A549 (cell line): Measurements from ENCODE around the gene TRPV4.
A peak's percentile ranks its signal among the peaks of the same experiment; 100 is the strongest.

Experiments used
- CTCF ChIP-seq: fragments of >200 bp; sonication (Bioruptor Twin); formaldehyde crosslinking; IDR thresholded peaks from 3 replicates; pipeline ENCODE4 v1.5.1; 2016
- FOSL2 ChIP-seq, 2 experiments: fragments of 450-650 bp in 1 of 2; fragments of >200 bp in 1 of 2; sonication (Bioruptor Twin) in 1 of 2; formaldehyde crosslinking; IDR thresholded peaks; 2 replicates each; pipeline versions ENCODE4 v1.5.0 to v1.6.1; 2016 to 2020; ENCODE audit warnings: mild to moderate bottlenecking in 1 of 2, moderate library complexity in 1 of 2
- GATA3 ChIP-seq: IDR thresholded peaks from 2 replicates; pipeline ENCODE4 v1.6.1; 2012; ENCODE audit warnings: borderline replicate concordance
- JUNB ChIP-seq: fragments of >200 bp; sonication (Bioruptor Twin); formaldehyde crosslinking; IDR thresholded peaks from 2 replicates; pipeline ENCODE4 v1.6.1; 2016
- MAFK ChIP-seq: fragments of 450-650 bp; IDR thresholded peaks from 2 replicates; pipeline ENCODE4 v1.6.1; 2014; ENCODE audit not compliant: partially characterized antibody
- PBX3 ChIP-seq: IDR thresholded peaks from 2 replicates; pipeline ENCODE4 v1.6.1; 2012
- POLR2A ChIP-seq: IDR thresholded peaks from 2 replicates; pipeline ENCODE4 v1.6.1; 2012; ENCODE audit warnings: mild to moderate bottlenecking, low read length
- RFX5 ChIP-seq: fragments of 450-650 bp; IDR thresholded peaks from 2 replicates; pipeline ENCODE4 v1.7.1; 2014; ENCODE audit warnings: antibody characterized with exemption, mild to moderate bottlenecking, moderate library complexity
- RNF2 ChIP-seq: fragments of 200-600 bp; sonication (generic); IDR thresholded peaks from 2 replicates; pipeline ENCODE4 v1.6.1; 2016; ENCODE audit warnings: low read depth, mild to moderate bottlenecking, antibody characterized with exemption, moderate library complexity, borderline replicate concordance
- TP53 ChIP-seq: fragments of 250-450 bp; sonication (Bioruptor Pico); IDR thresholded peaks from 2 replicates; pipeline ENCODE4 v1.5.0; 2021; ENCODE audit warnings: mild to moderate bottlenecking, moderate library complexity
- ZFP36 ChIP-seq: fragments of 450-650 bp; IDR thresholded peaks from 2 replicates; pipeline ENCODE4 v1.6.1; 2014; ENCODE audit warnings: borderline replicate concordance; ENCODE audit not compliant: partially characterized antibody
- ZNF302 ChIP-seq: fragments of 250-450 bp; sonication (Bioruptor Pico); IDR thresholded peaks from 2 replicates; pipeline ENCODE4 v1.9.0; 2021; ENCODE audit warnings: inconsistent platforms, mild to moderate bottlenecking, moderate library complexity
- ZSCAN20 ChIP-seq: fragments of 250-450 bp; sonication (Bioruptor Pico); IDR thresholded peaks from 2 replicates; pipeline ENCODE4 v1.8.0; 2022; ENCODE audit warnings: mild to moderate bottlenecking, moderate library complexity

DNA sequence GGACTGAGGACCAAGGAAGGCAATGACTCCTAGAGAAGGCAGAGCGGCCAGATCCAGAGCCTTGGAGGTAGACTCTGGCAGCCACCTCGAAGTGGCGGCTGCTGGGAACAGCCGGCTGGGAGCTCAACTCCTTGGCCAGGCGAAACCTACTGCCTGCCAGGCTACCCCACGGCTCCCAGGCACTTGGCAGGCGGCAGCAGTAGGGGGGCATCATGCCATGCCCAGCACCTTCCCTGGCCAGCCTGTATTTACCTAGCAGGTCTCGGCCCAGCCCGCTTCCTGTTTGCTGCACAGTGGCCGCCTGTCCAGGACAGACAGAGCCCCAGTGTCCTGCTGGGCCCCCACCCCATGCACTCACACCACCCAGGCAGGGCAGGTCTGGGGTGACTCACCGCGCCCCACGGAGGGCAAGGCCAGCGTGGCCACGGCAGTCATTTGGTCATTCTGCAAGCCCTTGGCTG, 10.2 kb downstream of the TRPV4 start:
- no peak for TF ChIP-seq POLR2A
- TF ChIP-seq MAFK, result no peak
- no peak for TF ChIP-seq CTCF
- TF ChIP-seq ZFP36, result no peak
- no peak for TF ChIP-seq FOSL2 (IDR thresholded peaks at IDR 0.05)
- TF ChIP-seq FOSL2 (CRISPR knock-in tag; IDR thresholded peaks at IDR 0.05), result peak; percentile 59
- TF ChIP-seq ZNF302 (CRISPR knock-in tag), result no peak
- TF ChIP-seq JUNB, result no peak
- no peak for TF ChIP-seq GATA3
- no peak for TF ChIP-seq ZSCAN20 (CRISPR knock-in tag)
- no peak for TF ChIP-seq TP53 (CRISPR knock-in tag)
- no peak for TF ChIP-seq PBX3
- TF ChIP-seq RNF2, result no peak
- no peak for TF ChIP-seq RFX5
